Endothelial cell of umbilical vein (primary cell): ENCODE measurements around the gene TIMM50. TPM values are rescaled to one million over a fixed set of nuclear protein-coding genes. Genes with fewer than 3 reads are reported as not detected.

Source experiments
- BruUV-seq: library from RNA; stranded (reverse); fragments of 400-500 nt; replicated peaks from 2 replicates; lab custom pipeline; 2021; lab: Mats Ljungman, UMichigan
- CTCF ChIA-PET: fragments of 300-600, 350-600 bp; sonication (Branson Sonifier 250); formaldehyde crosslinking; loops from one replicate; lab custom pipeline; 2021; ENCODE audit warnings: antibody characterized with exemption, inconsistent platforms; lab: Charles Lee
- POLR2A ChIA-PET: fragments of 300-600, 350-600 bp; sonication (Branson Sonifier 250); formaldehyde crosslinking; loops from one replicate; lab custom pipeline; 2021; ENCODE audit warnings: antibody characterized with exemption, inconsistent platforms; lab: Charles Lee
- DNase-seq: peaks from one replicate; pipeline ENCODE4 v3.0.0-alpha.2; 2011; ENCODE audit warnings: low read depth, low spot score
- FAIRE-seq: peaks from 2 replicates; lab custom pipeline; 2011; peaks lifted over from hg19 to GRCh38; lab: Jason Lieb, UNC
- H2AFZ ChIP-seq: 2 replicates; pipeline ENCODE4 v1.6.0; 2012; ENCODE audit warnings: low read depth, low read length, control low read depth, inconsistent platforms
- H3K27ac ChIP-seq: 2 replicates; pipeline ENCODE4 v1.5.1; 2011; ENCODE audit warnings: low read depth, mild to moderate bottlenecking, control low read depth, low read length, moderate library complexity; ENCODE audit not compliant: insufficient read depth
- H3K27me3 ChIP-seq, 2 experiments: 2 replicates each; pipeline versions ENCODE4 v1.6.0 to v1.6.1; 2011; ENCODE audit warnings: low read length in 2 of 2, mixed read lengths in 1 of 2; ENCODE audit not compliant: control insufficient read depth in 2 of 2, insufficient read depth in 2 of 2
- H3K36me3 ChIP-seq, 2 experiments: 2 replicates in 1 of 2; 3 replicates in 1 of 2; pipeline ENCODE4 v1.5.1; 2011; ENCODE audit warnings: low read length in 2 of 2, mild to moderate bottlenecking in 1 of 2, moderate library complexity in 1 of 2; ENCODE audit not compliant: control insufficient read depth in 2 of 2, insufficient read depth in 2 of 2; ENCODE audit errors: extremely low read depth in 1 of 2
- H3K4me1 ChIP-seq: 3 replicates; pipeline ENCODE4 v1.5.1; 2011; ENCODE audit warnings: mild to moderate bottlenecking, low read length; ENCODE audit not compliant: control insufficient read depth, insufficient read depth; ENCODE audit errors: extremely low read depth
- H3K4me2 ChIP-seq: 2 replicates; pipeline ENCODE4 v1.6.1; 2011; ENCODE audit warnings: low read length, control low read depth, mixed read lengths; ENCODE audit not compliant: insufficient read depth
- H3K4me3 ChIP-seq, 3 experiments: fragments of 200-600 bp in 1 of 3; sonication (generic), shearing (Covaris generic) in 1 of 3; replicated peaks in 1 of 3; 2 replicates each; pipeline ENCODE4 v1.5.1; 2011 to 2016; ENCODE audit warnings: control low read depth in 3 of 3, low read length in 3 of 3, mild to moderate bottlenecking in 2 of 3, inconsistent platforms in 1 of 3, low read depth in 1 of 3, moderate library complexity in 1 of 3; ENCODE audit not compliant: insufficient read depth in 1 of 3
- H3K79me2 ChIP-seq: 2 replicates; pipeline ENCODE4 v1.6.0; 2012; ENCODE audit warnings: low read length, inconsistent platforms; ENCODE audit not compliant: control insufficient read depth, insufficient read depth
- H3K9ac ChIP-seq: replicated peaks from 2 replicates; pipeline ENCODE3; 2011; ENCODE audit warnings: low read length, control low read depth; ENCODE audit not compliant: insufficient read depth; ENCODE audit errors: extremely low read depth
- H3K9me1 ChIP-seq: replicated peaks from 3 replicates; pipeline ENCODE4 v1.6.0; 2011; ENCODE audit warnings: mild to moderate bottlenecking, low read length; ENCODE audit not compliant: control insufficient read depth, insufficient read depth; ENCODE audit errors: extremely low read depth
- H3K9me3 ChIP-seq: replicated peaks from 2 replicates; pipeline ENCODE4 v1.5.1; 2012; ENCODE audit warnings: low read length, inconsistent platforms; ENCODE audit not compliant: control insufficient read depth, insufficient read depth
- H4K20me1 ChIP-seq: replicated peaks from 2 replicates; pipeline ENCODE3; 2011; ENCODE audit warnings: mild to moderate bottlenecking, low read length; ENCODE audit not compliant: control insufficient read depth, insufficient read depth; ENCODE audit errors: extremely low read depth
- CTCF ChIP-seq, 2 donors: IDR thresholded peaks; 1 replicate in 1 of 2; 2 replicates in 1 of 2; pipeline ENCODE4 v1.5.1; 2011; ENCODE audit warnings: low read length in 2 of 2, mild to moderate bottlenecking in 2 of 2, moderate library complexity in 2 of 2, control low read depth in 1 of 2, inconsistent platforms in 1 of 2, low read depth in 1 of 2; ENCODE audit not compliant: insufficient read depth in 1 of 2; ENCODE audit errors: extremely low read depth in 1 of 2
- EZH2 ChIP-seq: IDR thresholded peaks from 2 replicates; pipeline ENCODE4 v1.6.1; 2012; ENCODE audit warnings: borderline replicate concordance, low read depth, mild to moderate bottlenecking, moderate library complexity, low read length, inconsistent platforms; ENCODE audit not compliant: severe bottlenecking
- FOS ChIP-seq: IDR thresholded peaks from 2 replicates; pipeline ENCODE4 v1.6.1; 2011; ENCODE audit warnings: mild to moderate bottlenecking, low read length, moderate library complexity, borderline replicate concordance; ENCODE audit not compliant: insufficient read depth
- GATA2 ChIP-seq: IDR thresholded peaks from 2 replicates; pipeline ENCODE4 v1.7.0; 2011; ENCODE audit warnings: low read depth, mild to moderate bottlenecking, moderate library complexity, mixed read lengths, low read length; ENCODE audit not compliant: insufficient read length, insufficient read depth
- JUN ChIP-seq: IDR thresholded peaks from 2 replicates; pipeline ENCODE4 v1.6.1; 2011; ENCODE audit warnings: borderline replicate concordance, low read depth; ENCODE audit not compliant: insufficient read length, insufficient read depth
- MYC ChIP-seq: IDR thresholded peaks from one replicate; pipeline ENCODE4 v1.6.1; 2011; ENCODE audit warnings: mild to moderate bottlenecking, low read depth, low read length
- POLR2A ChIP-seq: IDR thresholded peaks from 2 replicates; pipeline ENCODE4 v1.6.1; 2012; ENCODE audit warnings: low read depth, mild to moderate bottlenecking, control low read depth, low read length
- POLR2AphosphoS5 ChIP-seq: IDR thresholded peaks from 2 replicates; pipeline ENCODE4 v1.6.1; 2012; ENCODE audit warnings: low read depth, mild to moderate bottlenecking, control low read depth, low read length, moderate library complexity; ENCODE audit not compliant: insufficient read depth
- dilution Hi-C: fragments of 300-500 bp; cut with MboI; formaldehyde crosslinking; loops from one replicate; pipeline ENCODE4 v1.15.0; 2019; ENCODE audit warnings: low sequenced_read_pairs; ENCODE audit not compliant: extremely low pct_ligation_motif_present
- intact Hi-C: fragments of 100-400 bp; cut with micrococcal nuclease; formaldehyde crosslinking; loops from one replicate; pipeline ENCODE4 v1.10.0; 2022
- polyA plus RNA-seq, 4 experiments: library from polyadenylated mRNA; depleted of rRNA in 3 of 4; stranded (reverse) in 3 of 4; unstranded in 1 of 4; fragments of >200 nt; gene quantifications; 2 replicates each; pipeline versions ENCODE4 v1.2.1 to v1.2.3, GENCODE V29; 2011 to 2012; ENCODE audit warnings: missing spikeins in 1 of 4
- total RNA-seq: library from RNA; stranded (reverse); gene quantifications from 2 replicates; pipeline ENCODE4 v1.2.3, GENCODE V29; 2021
- TF ChIP-seq, protein P1 (sequence below): IDR thresholded peaks from 2 replicates; pipeline ENCODE4 v1.6.1; 2011; ENCODE audit not compliant: insufficient read depth, insufficient read length

Gene TIMM50
- total and polyA plus RNA-seq, 2 donors (not counting 3 experiments of a cell fraction or from before 2014, with no cell fraction given), result 85.7 to 118 TPM

- ChIA-PET POLR2A (interaction anchor here (1.1 kb wide), 1 partner anchor 97 kb away, joined by 5 read pairs; the partner anchor contains the start of gene RPS16), CTCF (interaction anchor here (1.0 to 4.9 kb wide), 10 partner anchors 9 to 135 kb away, joined by 3 to 80 read pairs (median 6); partner anchors contain the start of gene DLL3)
- Histone ChIP-seq H3K4me3 (no peak overlapping the region), H4K20me1 (no peaks in the 10 kb centered on the region), H3K27ac (no peak overlapping the region), H3K27me3 (no peaks in the 10 kb centered on the region), H3K9me3 (no peaks in the 10 kb centered on the region), H3K79me2 (peaks cover 10% of the 10 kb centered on the region), H3K9me1 (no peaks in the 10 kb centered on the region), H2AFZ (no peak overlapping the region), H3K4me1 (peaks cover 6% of the 10 kb centered on the region), H3K4me2 (no peak overlapping the region), H3K9ac (no peak overlapping the region), H3K36me3 (no peaks in the 10 kb centered on the region)
- intact Hi-C loops, result loop anchor here (10.0 kb wide), 2 partner anchors 88 to 408 kb away; partner anchors contain the start of genes PAK4 and SUPT5H
- no peak for FAIRE-seq
- no peak for DNase-seq
- BruUV-seq, result no TSS peak
- dilution Hi-C loops, result no loop called here
- TF ChIP-seq CTCF (IDR thresholded peaks at IDR 0.05; ENCODE audit: extremely low read depth in 1 of 2, insufficient read depth in 1 of 2, low read depth in 1 of 2, low read length in 2 of 2) (no peak), MYC (no peak), GATA2 (no peak), EZH2 (no peak), POLR2AphosphoS5 (no peak), POLR2A (no peak), JUN (no peak), FOS (no peak)
- TF ChIP-seq, protein P1, sequence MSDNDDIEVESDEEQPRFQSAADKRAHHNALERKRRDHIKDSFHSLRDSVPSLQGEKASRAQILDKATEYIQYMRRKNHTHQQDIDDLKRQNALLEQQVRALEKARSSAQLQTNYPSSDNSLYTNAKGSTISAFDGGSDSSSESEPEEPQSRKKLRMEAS, result no peak
These were observed 52.4 kb downstream of the TIMM50 start for GRCh38 chr19:39533003-39533512.
